ENCODE data around the gene HS6ST3.

Gene HS6ST3

GRCh38 chr13:96804174-96804573 lies 714.3 kb downstream of the HS6ST3 start:
- DNase-seq: no peak

DNA sequence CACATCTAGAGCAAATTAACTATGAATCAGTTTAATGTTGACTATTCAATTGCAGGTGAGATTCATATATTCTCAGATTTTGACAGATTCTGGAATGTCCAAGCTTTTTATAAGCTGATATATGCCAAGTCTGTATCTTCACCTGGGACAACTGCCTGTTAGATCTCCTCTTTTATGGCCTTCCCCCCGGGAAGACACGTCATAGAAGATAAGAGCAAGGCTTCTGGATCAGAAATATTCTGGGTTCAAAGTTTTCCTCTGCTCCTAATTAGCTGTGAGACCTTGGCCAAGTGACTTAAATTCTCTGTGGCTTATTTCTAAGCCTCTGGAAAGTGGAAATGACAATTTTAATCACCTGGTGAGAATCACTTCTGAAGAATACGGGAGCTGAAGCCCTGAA lies 716.8 kb downstream of the HS6ST3 start:
- no peak for DNase-seq

GRCh38 chr13:96809366-96810096 lies 719.6 kb downstream of the HS6ST3 start:
- no peak for DNase-seq

- DNase-seq: no peak
These were observed 720.2 kb downstream of the HS6ST3 start for GRCh38 chr13:96810104-96810503.

DNA sequence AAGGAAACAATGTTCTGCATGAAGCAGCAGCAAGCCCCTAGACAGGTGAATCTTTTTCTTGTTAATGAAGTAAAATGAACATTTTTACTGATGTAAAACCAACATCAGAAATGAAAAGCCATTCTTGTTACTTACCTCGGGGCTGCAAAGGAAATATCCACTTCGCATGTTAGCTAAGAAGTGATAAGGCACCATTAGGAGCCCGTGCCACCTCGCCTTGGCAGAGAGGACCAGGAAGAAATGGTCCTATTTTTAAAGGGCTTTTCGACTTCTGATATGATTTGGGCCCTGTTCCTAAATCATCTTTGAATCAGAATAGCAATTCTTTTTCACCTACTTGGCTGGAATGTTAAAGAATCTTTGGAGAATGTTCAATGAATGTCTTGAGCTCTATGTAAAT lies 721.1 kb downstream of the HS6ST3 start:
- DNase-seq: no peak

- DNase-seq: no peak
These were observed 726.4 kb downstream of the HS6ST3 start for GRCh38 chr13:96816261-96816660.

GRCh38 chr13:96816874-96817273 lies 727.0 kb downstream of the HS6ST3 start:
- DNase-seq: no peak

GRCh38 chr13:96817336-96817941 lies 727.5 kb downstream of the HS6ST3 start:
- no peak for DNase-seq

GRCh38 chr13:96819375-96819774 lies 729.5 kb downstream of the HS6ST3 start:
- no peak for DNase-seq

DNA sequence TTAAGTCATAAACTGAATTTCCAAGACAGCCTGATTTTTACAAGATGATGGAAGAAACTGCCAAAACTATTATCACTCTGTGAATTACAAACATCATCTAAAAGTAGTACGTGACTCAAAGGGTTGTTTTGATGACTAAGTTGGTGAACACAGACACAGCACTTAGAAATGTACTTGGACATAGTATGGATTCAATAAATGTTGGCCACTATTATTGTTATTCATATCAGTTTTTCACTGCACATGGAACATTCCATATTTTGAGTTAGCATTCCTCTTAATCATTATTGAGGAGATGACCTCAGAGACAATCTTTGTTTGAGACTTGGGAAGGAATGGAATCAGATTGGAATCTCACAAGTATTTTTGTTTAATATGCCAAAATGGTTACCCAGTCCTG lies 731.5 kb downstream of the HS6ST3 start:
- no peak for DNase-seq

DNA sequence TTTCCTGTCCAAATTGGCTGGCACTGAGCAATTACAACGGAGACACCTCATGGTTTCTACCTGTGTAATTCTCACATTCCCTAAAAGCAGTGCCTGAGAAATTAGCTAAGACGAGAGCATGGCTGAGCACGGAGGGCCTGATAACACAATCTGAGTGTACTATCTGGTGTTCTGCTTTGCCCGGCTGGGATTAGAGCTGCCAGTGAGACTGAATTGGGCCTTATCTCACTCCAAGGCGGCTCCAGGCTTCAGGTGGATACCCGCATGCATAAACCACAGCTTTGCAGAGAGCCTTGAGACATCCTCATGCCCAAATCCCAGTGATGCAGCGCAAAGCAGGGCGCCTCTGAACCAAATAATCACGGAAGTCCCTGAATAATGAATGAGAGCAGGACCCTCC lies 732.1 kb downstream of the HS6ST3 start:
- no peak for DNase-seq

DNA sequence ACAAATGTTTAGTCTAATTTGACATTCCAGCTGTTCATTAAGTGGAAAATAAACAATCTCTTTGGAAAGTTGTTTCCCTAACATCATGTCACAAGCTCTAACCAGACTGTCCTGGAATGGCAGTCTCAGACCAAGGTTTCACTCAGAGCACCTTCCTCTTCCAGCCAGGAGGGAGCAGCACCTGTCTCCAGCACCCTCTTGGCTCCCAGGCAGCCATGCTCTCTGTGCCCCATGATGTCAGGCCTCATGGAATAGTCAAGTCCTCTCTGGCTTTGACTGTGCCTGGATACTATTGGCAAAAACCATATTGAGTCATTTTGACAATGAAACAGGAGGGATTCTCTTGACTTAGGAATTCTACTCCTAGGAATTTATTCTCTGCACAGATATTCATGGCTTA lies 733.0 kb downstream of the HS6ST3 start:
- no peak for DNase-seq

DNA sequence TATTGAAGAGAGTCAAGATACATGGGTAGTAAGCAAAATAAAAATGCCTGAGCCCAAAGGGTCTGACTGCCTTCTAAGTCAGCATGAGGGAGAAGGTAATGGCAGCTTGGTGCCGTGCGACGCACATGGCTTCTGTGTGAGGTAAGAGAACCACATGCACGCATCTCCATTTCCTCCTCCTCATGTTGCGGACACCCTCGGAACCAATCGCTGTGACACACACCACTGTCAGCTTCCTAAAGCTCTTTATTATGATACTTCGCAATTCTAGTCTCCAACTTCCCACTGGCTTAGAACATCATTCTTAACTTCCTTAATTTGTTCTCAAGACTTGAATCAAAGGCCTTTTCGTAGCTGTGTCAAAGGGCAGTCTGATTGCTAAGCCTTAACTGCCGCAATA lies 734.2 kb downstream of the HS6ST3 start:
- no peak for DNase-seq

DNA sequence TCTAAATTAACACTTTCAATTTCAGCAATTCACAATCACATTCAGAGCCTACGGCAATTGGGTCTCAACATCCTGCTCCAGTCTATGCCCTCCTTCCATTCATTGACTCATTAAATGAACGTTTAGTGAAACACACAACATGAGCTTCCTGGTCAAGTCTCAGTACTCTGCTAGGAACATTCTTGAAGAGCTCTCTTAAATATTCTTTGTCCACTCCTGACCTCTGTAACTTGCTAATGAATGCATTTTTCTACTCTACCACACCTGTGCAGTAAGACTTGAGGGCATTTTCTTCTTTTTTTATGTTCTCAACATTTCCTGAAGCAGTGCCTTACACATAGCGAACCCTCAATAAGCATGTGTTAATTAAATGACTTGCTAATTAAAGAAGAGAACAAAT lies 735.7 kb downstream of the HS6ST3 start:
- no peak for DNase-seq

GRCh38 chr13:96834626-96835025 lies 744.7 kb downstream of the HS6ST3 start:
- DNase-seq: no peak

GRCh38 chr13:96835546-96835945 lies 745.6 kb downstream of the HS6ST3 start:
- DNase-seq: no peak

DNA sequence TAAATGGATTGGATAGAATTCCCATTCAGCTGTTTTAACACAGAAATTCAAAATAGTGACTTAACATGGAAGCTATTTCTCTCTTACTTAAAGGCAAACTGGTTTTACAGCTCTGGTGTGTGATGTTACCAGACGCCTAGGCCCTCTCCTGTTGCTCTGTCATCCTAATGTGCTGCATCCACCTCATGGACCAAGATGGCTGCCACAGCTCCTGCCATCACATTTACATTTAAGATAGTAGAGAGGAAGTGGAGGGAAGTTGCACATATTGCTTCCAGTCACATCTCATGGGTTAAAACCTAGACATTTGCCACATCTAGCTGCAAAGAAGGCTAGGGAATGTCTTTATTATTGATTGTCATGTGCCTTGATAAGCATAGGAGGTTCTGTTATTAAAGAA lies 746.8 kb downstream of the HS6ST3 start:
- DNase-seq: no peak

- no peak for DNase-seq
These were observed 747.9 kb downstream of the HS6ST3 start for GRCh38 chr13:96837809-96838208.

- no peak for DNase-seq
These were observed 754.3 kb downstream of the HS6ST3 start for GRCh38 chr13:96844195-96844594.

DNA sequence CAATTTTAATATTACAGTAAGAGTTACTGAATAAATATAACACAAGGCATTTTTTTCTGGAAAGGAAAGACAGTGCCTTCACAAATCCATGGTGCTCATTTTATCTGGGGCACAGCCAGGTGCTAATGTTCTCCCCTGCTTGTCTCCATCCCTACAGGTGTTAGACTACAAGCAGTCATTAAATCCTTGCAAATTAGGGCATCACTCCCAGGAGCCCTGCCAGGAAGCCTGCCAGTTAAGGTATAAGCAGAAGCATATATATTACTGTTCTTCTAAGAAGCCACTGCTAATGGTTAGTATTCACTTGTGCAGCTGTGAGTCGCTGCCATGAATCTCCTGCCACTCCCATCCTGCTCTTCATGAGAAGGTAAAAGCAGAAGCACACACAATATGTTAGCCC lies 754.7 kb downstream of the HS6ST3 start:
- DNase-seq: no peak

- DNase-seq: no peak
These were observed 758.4 kb downstream of the HS6ST3 start for GRCh38 chr13:96848286-96848685.

DNA sequence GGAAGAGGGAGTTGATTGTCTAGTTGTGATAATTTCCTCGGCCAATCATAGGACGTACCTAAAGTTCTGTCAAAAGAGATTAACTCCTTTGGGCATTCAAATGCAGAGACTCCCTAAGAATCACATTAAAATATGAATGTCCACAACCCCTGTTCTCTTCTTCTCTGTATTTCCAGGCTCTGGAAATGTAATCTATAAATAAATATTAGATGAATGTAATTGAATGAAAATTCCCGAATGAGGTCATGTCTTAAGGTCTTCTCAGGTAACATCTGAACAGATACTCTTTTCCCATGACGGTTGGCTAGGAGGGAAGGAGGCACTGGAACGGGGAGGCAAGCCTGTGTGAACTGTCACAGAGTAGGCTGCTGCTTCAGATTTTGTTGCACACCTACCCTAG lies 759.2 kb downstream of the HS6ST3 start:
- DNase-seq: no peak

- DNase-seq: no peak
These were observed 760.7 kb downstream of the HS6ST3 start for GRCh38 chr13:96850538-96851145.

- DNase-seq: no peak
These were observed 762.0 kb downstream of the HS6ST3 start for GRCh38 chr13:96851856-96852445.

All from T1000 (cell line).